Activated B cell treated with CpG ODN at 0.5 μM for 24 hours (primary cell): ENCODE results near the gene COL19A1. TPM values are rescaled to one million over a fixed set of nuclear protein-coding genes. Genes with fewer than 3 reads are reported as not detected.

Experiments
- ATAC-seq: fragments of 200-7000 bp; cut with Tn5 transposase; one replicate; pipeline ENCODE4 v1.10.0; 2021; ENCODE audit warnings: low read depth, mild to moderate bottlenecking, moderate library complexity
- CTCF ChIA-PET: fragments of 350-600 bp; sonication (Branson Sonifier 250); formaldehyde crosslinking; loops from one replicate; lab custom pipeline; 2021; ENCODE audit warnings: antibody characterized with exemption; lab: Charles Lee
- POLR2A ChIA-PET: fragments of 350-600 bp; sonication (Branson Sonifier 250); formaldehyde crosslinking; loops from one replicate; lab custom pipeline; 2021; ENCODE audit warnings: antibody characterized with exemption; lab: Charles Lee
- DNase-seq: peaks from one replicate; pipeline ENCODE4 v3.0.0; 2022
- H3K27ac Mint-ChIP-seq: one replicate; pipeline ENCODE4 v1.8.0; 2020; ENCODE audit warnings: mixed read lengths
- H3K27me3 Mint-ChIP-seq: one replicate; pipeline ENCODE4 v1.8.0; 2021; ENCODE audit warnings: mixed read lengths
- H3K36me3 Mint-ChIP-seq: one replicate; pipeline ENCODE4 v1.8.0; 2021; ENCODE audit warnings: low read depth, mixed read lengths
- H3K4me1 Mint-ChIP-seq: one replicate; pipeline ENCODE4 v1.8.0; 2021; ENCODE audit warnings: mixed read lengths
- H3K4me3 Mint-ChIP-seq: one replicate; pipeline ENCODE4 v1.8.0; 2020; ENCODE audit warnings: mild to moderate bottlenecking, mixed read lengths
- H3K9me3 Mint-ChIP-seq: one replicate; pipeline ENCODE4 v1.8.0; 2020; ENCODE audit warnings: mixed read lengths
- intact Hi-C: fragments of 100-400 bp; cut with micrococcal nuclease; formaldehyde crosslinking; loops from one replicate; pipeline ENCODE4 v1.15.1; 2024
- total RNA-seq: library from RNA; stranded (reverse); gene quantifications from 2 replicates; pipeline ENCODE4 v1.2.3, GENCODE V29; 2022
- TF ChIP-seq, protein P1 (sequence below): fragments of 200-600 bp; IDR thresholded peaks from one replicate; pipeline ENCODE4 v1.8.0; 2022; ENCODE audit warnings: antibody characterized with exemption, mild to moderate bottlenecking

COL19A1 gene
- total RNA-seq, 1 donor from 2014 or later, result 54.4 TPM

DNA sequence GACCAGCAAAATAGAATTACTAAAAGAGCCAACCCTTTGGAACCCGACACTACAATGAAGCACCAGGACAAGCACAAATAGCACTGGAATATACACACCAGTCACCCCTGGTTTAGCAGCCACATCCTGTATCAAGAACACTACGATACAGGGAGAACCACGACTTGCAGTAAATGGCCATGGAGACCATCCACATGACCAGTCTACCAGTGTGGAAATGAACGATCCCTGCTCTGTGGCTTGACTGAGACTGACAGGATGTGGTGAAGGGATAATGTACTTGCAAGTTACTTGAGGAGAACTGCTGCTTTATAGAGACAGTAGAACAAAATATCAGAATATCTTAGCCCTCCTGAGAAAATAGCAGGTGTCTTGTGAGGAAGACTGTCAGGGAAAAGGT, 266.9 kb downstream of the COL19A1 start:
- intact Hi-C loops, result no loop called here
- ATAC-seq, result no peak
- no peak overlapping the region for H3K27ac Mint-ChIP-seq
- H3K4me1 Mint-ChIP-seq, result no peaks in the 10 kb centered on the region
- H3K9me3 Mint-ChIP-seq, result no peaks in the 10 kb centered on the region
- peaks cover 52% of the 10 kb centered on the region for H3K36me3 Mint-ChIP-seq
- ChIA-PET CTCF (no interaction called here), POLR2A (no interaction called here)
- no peak overlapping the region for H3K4me3 Mint-ChIP-seq
- DNase-seq, result no peak
- TF ChIP-seq, protein P1, sequence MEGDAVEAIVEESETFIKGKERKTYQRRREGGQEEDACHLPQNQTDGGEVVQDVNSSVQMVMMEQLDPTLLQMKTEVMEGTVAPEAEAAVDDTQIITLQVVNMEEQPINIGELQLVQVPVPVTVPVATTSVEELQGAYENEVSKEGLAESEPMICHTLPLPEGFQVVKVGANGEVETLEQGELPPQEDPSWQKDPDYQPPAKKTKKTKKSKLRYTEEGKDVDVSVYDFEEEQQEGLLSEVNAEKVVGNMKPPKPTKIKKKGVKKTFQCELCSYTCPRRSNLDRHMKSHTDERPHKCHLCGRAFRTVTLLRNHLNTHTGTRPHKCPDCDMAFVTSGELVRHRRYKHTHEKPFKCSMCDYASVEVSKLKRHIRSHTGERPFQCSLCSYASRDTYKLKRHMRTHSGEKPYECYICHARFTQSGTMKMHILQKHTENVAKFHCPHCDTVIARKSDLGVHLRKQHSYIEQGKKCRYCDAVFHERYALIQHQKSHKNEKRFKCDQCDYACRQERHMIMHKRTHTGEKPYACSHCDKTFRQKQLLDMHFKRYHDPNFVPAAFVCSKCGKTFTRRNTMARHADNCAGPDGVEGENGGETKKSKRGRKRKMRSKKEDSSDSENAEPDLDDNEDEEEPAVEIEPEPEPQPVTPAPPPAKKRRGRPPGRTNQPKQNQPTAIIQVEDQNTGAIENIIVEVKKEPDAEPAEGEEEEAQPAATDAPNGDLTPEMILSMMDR, result no peak
- H3K27me3 Mint-ChIP-seq, result no peaks in the 10 kb centered on the region

DNA sequence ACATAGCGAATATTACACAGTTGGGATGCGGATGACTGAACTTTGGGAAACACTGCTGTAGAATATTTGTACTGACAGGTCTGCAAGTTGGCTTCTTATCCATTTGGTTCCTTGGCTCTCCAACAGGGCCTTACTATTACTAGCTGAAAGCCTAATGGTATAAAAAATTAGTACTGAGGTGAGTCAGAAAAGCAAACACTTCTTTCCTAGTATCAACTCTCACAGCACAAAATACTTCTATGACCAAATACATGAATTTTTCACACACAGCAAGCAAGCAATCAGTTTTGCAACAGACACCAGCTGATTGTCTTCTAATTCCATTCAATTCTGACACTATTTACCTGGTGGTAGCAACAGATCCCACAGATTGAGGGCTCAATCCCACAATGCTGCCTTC, 268.2 kb downstream of the COL19A1 start:
- Mint-ChIP-seq H3K36me3 (peaks cover 65% of the 10 kb centered on the region), H3K9me3 (no peaks in the 10 kb centered on the region), H3K27ac (no peak overlapping the region), H3K4me1 (no peaks in the 10 kb centered on the region), H3K4me3 (no peak overlapping the region), H3K27me3 (no peaks in the 10 kb centered on the region)
- intact Hi-C loops, result no loop called here
- CTCF ChIA-PET, result no interaction called here
- POLR2A ChIA-PET, result no interaction called here
- DNase-seq (no peak), ATAC-seq (no peak)
- TF ChIP-seq, protein P1, result no peak

DNA sequence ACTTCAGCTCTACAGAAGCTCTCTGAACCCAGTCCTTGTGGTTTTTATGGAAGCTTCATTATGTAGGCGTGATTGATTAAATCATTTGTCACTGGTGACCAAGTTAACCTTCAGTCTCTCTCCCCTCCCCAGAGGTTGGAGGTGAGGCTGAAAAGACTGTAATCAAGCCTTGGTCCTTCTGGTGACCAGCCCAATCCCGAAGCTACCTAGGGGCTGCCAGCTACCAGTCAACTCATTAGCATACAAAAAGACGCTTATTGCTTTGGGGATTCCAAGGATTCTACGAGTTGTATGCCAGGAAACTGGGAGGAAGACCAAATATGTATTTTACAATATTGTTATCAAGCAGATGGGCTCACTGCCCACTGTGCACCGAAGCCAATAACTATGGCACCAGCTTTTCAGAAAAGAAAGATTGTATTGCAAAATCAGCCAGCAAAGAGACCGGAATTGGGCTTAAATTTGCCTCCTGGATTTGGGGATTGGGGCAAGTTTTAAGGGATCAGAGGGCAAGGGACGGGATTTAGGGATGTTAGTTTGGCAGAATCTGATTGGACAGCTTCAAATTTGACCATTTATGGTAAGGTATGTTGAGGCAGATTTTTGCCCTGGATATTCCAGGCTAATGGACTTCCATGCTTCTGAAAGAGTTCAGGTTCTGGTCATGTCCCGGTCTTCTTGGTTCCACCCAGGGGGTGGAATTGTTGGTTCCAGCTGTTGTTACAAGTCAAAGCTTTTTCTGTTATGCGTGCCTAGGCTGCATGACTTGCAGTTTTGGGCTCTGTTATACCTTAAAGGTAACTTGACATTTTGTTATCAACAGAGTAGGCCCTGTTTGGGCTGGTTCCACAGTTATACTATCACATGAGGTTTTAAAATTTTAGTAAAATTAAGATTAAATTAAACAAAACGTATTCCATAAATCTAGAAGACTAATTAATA, 269.1 kb downstream of the COL19A1 start:
- H3K4me1 Mint-ChIP-seq, result no peaks in the 10 kb centered on the region
- CTCF ChIA-PET, result no interaction called here
- no peak for ATAC-seq
- no peaks in the 10 kb centered on the region for H3K27me3 Mint-ChIP-seq
- no peak overlapping the region for H3K27ac Mint-ChIP-seq
- intact Hi-C loops, result no loop called here
- no peak overlapping the region for H3K4me3 Mint-ChIP-seq
- peaks cover 60% of the 10 kb centered on the region for H3K36me3 Mint-ChIP-seq
- no peaks in the 10 kb centered on the region for H3K9me3 Mint-ChIP-seq
- TF ChIP-seq, protein P1, result no peak
- POLR2A ChIA-PET, result no interaction called here
- DNase-seq, result no peak

DNA sequence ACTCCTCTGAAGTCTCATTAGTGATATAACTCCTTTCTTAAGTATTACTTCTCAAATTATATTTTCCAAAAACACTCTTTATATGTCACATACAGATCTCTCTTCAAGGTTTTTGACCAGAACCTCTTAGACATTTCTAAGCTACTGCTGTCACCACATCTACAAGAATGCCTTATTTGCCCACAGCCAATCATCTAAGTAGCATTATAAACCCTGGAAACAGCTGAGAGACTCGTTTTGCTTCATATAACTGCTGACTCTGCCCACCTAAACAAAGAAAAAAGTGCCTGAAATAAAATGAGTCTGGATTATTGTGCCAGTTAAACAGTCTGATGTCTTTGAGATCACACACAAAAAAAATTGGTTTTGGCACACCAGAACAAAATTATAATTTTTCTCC, 270.6 kb downstream of the COL19A1 start:
- Mint-ChIP-seq H3K36me3 (peaks cover 58% of the 10 kb centered on the region), H3K9me3 (no peaks in the 10 kb centered on the region), H3K4me1 (no peaks in the 10 kb centered on the region), H3K27me3 (no peaks in the 10 kb centered on the region), H3K4me3 (no peak overlapping the region), H3K27ac (no peak overlapping the region)
- ChIA-PET CTCF (no interaction called here), POLR2A (no interaction called here)
- DNase-seq (no peak), ATAC-seq (no peak)
- intact Hi-C loops, result no loop called here
- TF ChIP-seq, protein P1, result no peak

DNA sequence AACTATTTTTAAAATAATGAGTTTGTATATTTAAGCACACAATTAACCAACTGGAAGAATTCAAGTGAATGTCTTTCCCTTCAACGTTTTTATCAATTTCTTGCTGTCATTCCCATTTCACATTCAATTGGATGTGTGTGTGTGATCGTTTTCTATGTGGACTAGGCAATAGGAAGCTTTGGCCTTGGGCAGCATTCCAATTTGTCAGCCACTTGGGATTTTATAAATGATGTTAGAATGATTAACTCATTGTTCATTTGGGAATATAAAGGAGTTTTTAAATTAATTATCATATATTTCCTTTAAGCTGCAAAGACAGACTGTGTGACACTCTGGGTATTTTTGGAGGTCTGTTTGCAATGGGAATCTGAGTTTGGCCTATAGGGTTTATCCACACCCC, 274.1 kb downstream of the COL19A1 start:
- intact Hi-C loops, result no loop called here
- no peak overlapping the region for H3K4me3 Mint-ChIP-seq
- ChIA-PET CTCF (no interaction called here), POLR2A (no interaction called here)
- no peaks in the 10 kb centered on the region for H3K27me3 Mint-ChIP-seq
- TF ChIP-seq, protein P1, result no peak
- no peak overlapping the region for H3K27ac Mint-ChIP-seq
- peaks cover 72% of the 10 kb centered on the region for H3K36me3 Mint-ChIP-seq
- ATAC-seq (no peak), DNase-seq (no peak)
- no peaks in the 10 kb centered on the region for H3K9me3 Mint-ChIP-seq
- H3K4me1 Mint-ChIP-seq, result no peaks in the 10 kb centered on the region
